Stimulated activated CD8-positive, alpha-beta memory T cell treated with anti-CD3 and anti-CD28 coated beads, Interleukin-4, amount 100 ng/mL, for 4 hours (primary cell): ENCODE results near the gene NPFFR1.
"Not testable (repeated sequence)": the region's sequence is repeated elsewhere in the genome, so short reads cannot be mapped to it uniquely, and the experiment has no call there.

Experiments
- DNase-seq, 2 donors: peaks; one replicate each; pipeline ENCODE4 v3.0.0-alpha.2; 2020; ENCODE audit warnings: low read depth in 2 of 2, low spot score in 1 of 2

NPFFR1 gene

GRCh38 chr10:70256463-70256862 is 27.3 kb downstream of the NPFFR1 start:
- no peak for DNase-seq

- DNase-seq: no peak
Measured at GRCh38 chr10:70255329-70256299, 28.2 kb downstream of the NPFFR1 start.

- DNase-seq: no peak
Measured at GRCh38 chr10:70254778-70255328, 29.0 kb downstream of the NPFFR1 start.

GRCh38 chr10:70253878-70254765 is 29.7 kb downstream of the NPFFR1 start:
- no peak for DNase-seq

- no peak for DNase-seq
Measured at GRCh38 chr10:70250961-70251680, 32.7 kb downstream of the NPFFR1 start.

- no peak for DNase-seq
Measured at GRCh38 chr10:70247360-70247759, 36.4 kb downstream of the NPFFR1 start.

GRCh38 chr10:70241081-70241480 is 42.7 kb downstream of the NPFFR1 start:
- DNase-seq: no peak

- DNase-seq: not testable (repeated sequence)
Measured at GRCh38 chr10:70239986-70240385, 43.8 kb downstream of the NPFFR1 start.

GRCh38 chr10:70239077-70239976 is 44.5 kb downstream of the NPFFR1 start:
- not testable (repeated sequence) for DNase-seq

- not testable (repeated sequence) for DNase-seq
Measured at GRCh38 chr10:70237958-70238536, 45.8 kb downstream of the NPFFR1 start.

- DNase-seq: no peak
Measured at GRCh38 chr10:70234668-70235447, 48.9 kb downstream of the NPFFR1 start.

GRCh38 chr10:70233939-70234300 is 49.9 kb downstream of the NPFFR1 start:
- no peak for DNase-seq

- DNase-seq: peak; percentile 98 to 99
Measured at GRCh38 chr10:70233109-70233938, 50.5 kb downstream of the NPFFR1 start, which contains the start of gene PPA1. TSS of gene PPA1 (minus strand) at chr10:70233429. CDS start at chr10:70233327, 102 bp downstream.

GRCh38 chr10:70232859-70233108 is 51.0 kb downstream of the NPFFR1 start:
- DNase-seq: no peak

- peak; percentile 21 to 24 for DNase-seq
Measured at GRCh38 chr10:70232155-70232858, 51.5 kb downstream of the NPFFR1 start.

- no peak for DNase-seq
Measured at GRCh38 chr10:70228491-70228890, 55.3 kb downstream of the NPFFR1 start.

- no peak for DNase-seq
Measured at GRCh38 chr10:70227548-70228320, 56.1 kb downstream of the NPFFR1 start.
